ENCODE measurements around the gene SRPX.

SRPX gene

DNA sequence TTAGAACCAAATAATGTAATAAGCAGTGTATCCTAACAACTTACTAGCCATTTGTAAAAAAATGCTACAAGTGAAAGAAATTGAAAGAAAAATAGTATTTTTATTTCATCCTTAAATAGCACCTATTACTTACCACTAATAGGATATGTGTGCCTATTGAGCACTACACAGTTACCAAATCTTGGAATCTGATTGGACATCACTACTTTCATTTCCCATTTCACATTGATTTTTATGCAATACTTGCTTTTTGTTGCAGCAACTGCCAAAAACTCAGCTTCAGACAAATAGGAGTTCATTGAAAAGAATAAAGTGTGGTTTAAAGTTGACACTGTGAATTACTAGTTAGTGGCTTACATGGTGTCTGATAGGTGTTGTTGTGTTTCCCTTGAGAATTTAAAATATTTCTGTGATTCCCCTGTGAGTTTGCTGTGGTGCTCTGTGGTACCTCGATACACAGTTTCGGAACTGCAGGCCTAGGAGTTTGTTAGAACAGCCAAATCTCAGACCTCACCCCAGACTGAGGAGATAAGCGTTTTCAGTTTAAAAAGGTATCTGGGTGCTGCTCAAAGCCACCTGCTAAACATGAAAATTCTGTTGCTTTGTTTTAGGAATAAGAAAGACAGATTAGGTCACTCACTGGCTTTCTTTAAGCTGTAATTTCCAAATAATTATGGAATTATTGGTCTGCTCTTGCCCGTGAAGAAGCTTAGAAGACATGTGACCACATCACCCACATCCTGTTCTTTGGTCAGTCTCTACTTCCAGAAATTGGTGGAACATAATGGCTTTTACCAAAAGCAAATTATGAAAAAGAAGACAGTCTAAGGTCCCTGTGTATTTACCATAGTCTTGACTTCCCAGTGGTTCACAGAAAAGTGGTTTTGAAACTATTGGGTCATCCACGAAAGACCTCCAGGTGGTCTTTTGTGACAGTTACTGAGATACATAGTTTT is 116.5 kb downstream of the SRPX start:
- H3K9me3 ChIP-seq (ENCODE audit: control insufficient read depth, low read depth, low read length) = peaks cover 17% of the 10 kb centered on the region
- H3K4me3 ChIP-seq (ENCODE audit: low read length) = no peak overlapping the region
- H3K27ac ChIP-seq (ENCODE audit: low read length) = no peak overlapping the region
- H3K4me1 ChIP-seq (ENCODE audit: control insufficient read depth, low read depth, low read length) = no peaks in the 10 kb centered on the region
- no peaks in the 10 kb centered on the region for H3K27me3 ChIP-seq (ENCODE audit: control insufficient read depth, insufficient read depth, low read length)
- no peak overlapping the region for H3K9ac ChIP-seq (ENCODE audit: low read length)
- H3K36me3 ChIP-seq (ENCODE audit: control insufficient read depth, low read depth, low read length) = no peaks in the 10 kb centered on the region

DNA sequence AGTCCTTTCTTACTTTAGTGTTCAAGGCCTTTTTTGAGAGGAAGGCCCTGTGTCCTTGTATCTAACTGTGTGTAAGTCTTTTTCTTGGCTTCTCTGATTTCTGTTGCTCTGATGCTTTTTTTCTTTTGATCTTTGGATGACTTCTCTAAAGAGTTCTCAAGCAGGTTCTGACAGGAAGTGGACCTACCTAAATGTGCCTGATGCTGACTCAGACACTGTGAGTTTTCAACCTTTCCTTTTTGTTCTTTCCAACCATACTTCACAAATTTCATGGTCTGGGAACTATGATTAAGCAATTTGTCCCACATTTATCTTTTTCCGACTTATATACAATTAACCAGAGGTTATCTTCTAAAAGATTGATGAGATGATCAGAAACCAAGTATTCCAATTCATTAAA is 117.8 kb downstream of the SRPX start:
- Histone ChIP-seq H3K9me3 (ENCODE audit: control insufficient read depth, low read depth, low read length) (peaks cover 17% of the 10 kb centered on the region), H3K4me3 (ENCODE audit: low read length) (no peak overlapping the region), H3K36me3 (ENCODE audit: control insufficient read depth, low read depth, low read length) (no peaks in the 10 kb centered on the region), H3K27me3 (ENCODE audit: control insufficient read depth, insufficient read depth, low read length) (no peaks in the 10 kb centered on the region), H3K4me1 (ENCODE audit: control insufficient read depth, low read depth, low read length) (no peaks in the 10 kb centered on the region), H3K27ac (ENCODE audit: low read length) (no peak overlapping the region), H3K9ac (ENCODE audit: low read length) (no peak overlapping the region)

DNA sequence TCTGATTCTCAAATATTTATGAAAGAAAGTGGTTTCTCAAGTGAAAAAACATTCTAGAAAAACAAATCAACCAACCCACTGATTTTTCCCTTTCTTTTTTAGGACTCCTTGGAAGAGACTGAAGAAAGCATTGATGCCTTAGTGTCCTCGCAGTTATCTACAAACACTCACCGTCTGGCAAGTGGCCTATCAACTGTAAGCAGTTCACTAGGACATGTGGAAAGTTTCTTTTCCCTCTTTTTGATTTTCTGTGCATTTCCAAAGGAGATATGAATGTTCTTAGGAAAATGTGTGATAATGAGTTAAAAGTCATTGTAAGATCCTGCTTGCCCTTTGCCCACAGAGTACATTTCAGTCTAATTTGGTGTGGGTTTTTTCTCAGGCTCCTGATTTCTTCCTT is 118.4 kb downstream of the SRPX start:
- H3K27ac ChIP-seq (ENCODE audit: low read length) = no peak overlapping the region
- H3K27me3 ChIP-seq (ENCODE audit: control insufficient read depth, insufficient read depth, low read length) = no peaks in the 10 kb centered on the region
- peaks cover 17% of the 10 kb centered on the region for H3K9me3 ChIP-seq (ENCODE audit: control insufficient read depth, low read depth, low read length)
- no peak overlapping the region for H3K4me3 ChIP-seq (ENCODE audit: low read length)
- no peaks in the 10 kb centered on the region for H3K4me1 ChIP-seq (ENCODE audit: control insufficient read depth, low read depth, low read length)
- no peaks in the 10 kb centered on the region for H3K36me3 ChIP-seq (ENCODE audit: control insufficient read depth, low read depth, low read length)
- H3K9ac ChIP-seq (ENCODE audit: low read length) = no peak overlapping the region

DNA sequence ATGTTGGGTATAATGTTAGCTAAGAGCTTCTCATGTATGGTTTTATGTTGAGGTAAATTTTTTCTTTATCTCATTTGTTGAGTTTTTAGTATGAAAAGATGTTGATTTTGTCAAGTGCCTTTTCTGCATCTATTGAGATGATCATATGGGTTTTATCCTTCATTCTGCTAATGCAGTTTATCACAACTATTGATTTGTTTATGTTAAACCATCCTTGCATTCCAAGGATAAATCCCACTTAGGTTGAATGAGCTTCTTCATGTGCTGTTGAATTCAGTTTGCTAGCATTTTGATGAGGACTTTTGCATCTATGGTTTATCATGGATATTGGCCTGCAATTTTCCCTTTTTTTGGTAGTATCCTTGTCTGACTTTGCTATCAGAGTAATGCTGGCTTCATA is 121.0 kb downstream of the SRPX start:
- peaks cover 17% of the 10 kb centered on the region for H3K9me3 ChIP-seq (ENCODE audit: control insufficient read depth, low read depth, low read length)
- H3K27me3 ChIP-seq (ENCODE audit: control insufficient read depth, insufficient read depth, low read length) = no peaks in the 10 kb centered on the region
- no peaks in the 10 kb centered on the region for H3K4me1 ChIP-seq (ENCODE audit: control insufficient read depth, low read depth, low read length)

More for the DNA sequence above, 121.0 kb downstream of the SRPX start:
- H3K36me3 ChIP-seq (ENCODE audit: control insufficient read depth, low read depth, low read length) = no peaks in the 10 kb centered on the region
- H3K4me3 ChIP-seq (ENCODE audit: low read length) = no peak overlapping the region
- H3K27ac ChIP-seq (ENCODE audit: low read length) = no peak overlapping the region
- H3K9ac ChIP-seq (ENCODE audit: low read length) = no peak overlapping the region

Data from iPS-18a (cell line).